ENCODE data around the gene NUP35. TPM values are rescaled to one million over a fixed set of nuclear protein-coding genes. Genes with fewer than 3 reads are reported as not detected.

The NUP35 gene
- total and polyA plus RNA-seq, 2 of the 8 experiments (the other 6 are each of a cell fraction or from before 2014, with no cell fraction given): 30.7 to 48.7 TPM

DNA sequence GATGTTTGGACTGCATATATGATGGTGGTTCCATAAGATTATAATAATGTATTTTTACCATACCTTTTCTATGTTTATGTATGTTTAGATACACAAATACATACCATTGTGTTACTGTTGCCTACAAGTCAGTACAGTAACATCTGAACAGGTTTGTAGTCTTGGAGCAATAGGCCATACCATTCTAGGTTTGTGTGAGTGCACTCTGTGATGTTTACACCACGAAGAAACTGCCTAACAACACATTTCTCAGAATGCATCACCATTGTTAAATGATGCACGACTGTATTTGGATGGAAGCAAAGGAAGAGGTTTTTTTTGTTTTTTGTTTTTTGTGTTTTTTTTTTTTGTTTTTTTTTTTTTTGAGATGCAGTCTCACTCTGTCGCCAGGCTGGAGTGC, 36.2 kb upstream of the NUP35 start:
- Histone ChIP-seq H3K9me3 (ENCODE audit: insufficient read depth in 2 of 2, low read depth in 1 of 2, low read length in 1 of 2) (no peaks in the 10 kb centered on the region), H2BK12ac (ENCODE audit: low read depth, low read length) (no peak overlapping the region), H3K23ac (ENCODE audit: insufficient read length) (no peak overlapping the region), H2BK15ac (ENCODE audit: low read length) (no peak overlapping the region), H3K14ac (ENCODE audit: insufficient read length) (no peak overlapping the region), H3K9ac (replicated peaks in 1 of 4; ENCODE audit: extremely low read depth in 1 of 4, low read depth in 3 of 4, low read length in 3 of 4) (no peak overlapping the region), H3K79me2 (ENCODE audit: control insufficient read depth in 1 of 2, insufficient read depth in 2 of 2, low read length in 2 of 2) (no peaks in the 10 kb centered on the region), H2BK20ac (ENCODE audit: low read length) (no peak overlapping the region), H3K4me1 (replicated peaks in 1 of 4; ENCODE audit: control insufficient read depth in 3 of 4, insufficient read depth in 4 of 4, low read length in 3 of 4) (no peaks in the 10 kb centered on the region), H3K56ac (replicated peaks; ENCODE audit: insufficient read length, low read depth, low read length) (no peak overlapping the region), H4K5ac (ENCODE audit: insufficient read length, low read depth, low read length) (no peak overlapping the region), H3K27me3 (replicated peaks in 1 of 4; ENCODE audit: control insufficient read depth in 3 of 4, extremely low read depth in 1 of 4, insufficient read depth in 3 of 4, low read length in 3 of 4) (no peaks in the 10 kb centered on the region), H3K23me2 (ENCODE audit: low read depth, low read length) (no peaks in the 10 kb centered on the region; the same call in 1 of the 2 replicates), H3K27ac (ENCODE audit: low read depth, low read length) (no peak overlapping the region), H4K20me1 (replicated peaks in 1 of 2; ENCODE audit: control insufficient read depth in 1 of 2, insufficient read depth in 2 of 2, low read length in 2 of 2) (no peaks in the 10 kb centered on the region), H3K4me3 (ENCODE audit: extremely low read depth in 1 of 4, insufficient read depth in 2 of 4, low read depth in 3 of 4, low read length in 4 of 4) (no peak overlapping the region), H3K18ac (ENCODE audit: extremely low read depth, low read length) (no peak overlapping the region), H2BK120ac (replicated peaks; ENCODE audit: low read depth, low read length) (no peak overlapping the region), H3K4me2 (ENCODE audit: insufficient read depth in 1 of 2, low read depth in 2 of 2, low read length in 2 of 2) (no peak overlapping the region), H4K91ac (replicated peaks; ENCODE audit: insufficient read length, low read length) (no peak overlapping the region), H4K8ac (ENCODE audit: extremely low read depth, insufficient read depth, low read length) (no peak overlapping the region), H3K4ac (replicated peaks; ENCODE audit: insufficient read length, low read depth, low read length) (no peak overlapping the region), H2AK5ac (ENCODE audit: low read depth, low read length) (no peak overlapping the region), H3K36me3 (ENCODE audit: control insufficient read depth in 2 of 4, insufficient read depth in 4 of 4, low read length in 3 of 4) (no peaks in the 10 kb centered on the region), H3K79me1 (ENCODE audit: low read depth, low read length) (no peaks in the 10 kb centered on the region), H2AFZ (ENCODE audit: low read length) (no peak overlapping the region), H2BK5ac (ENCODE audit: low read depth, low read length) (no peak overlapping the region)
- FAIRE-seq (no peak), DNase-seq (ENCODE audit: low read depth in 1 of 2, low spot score in 2 of 2) (no peak)
- WGBS, 2 experiments (ENCODE audit: extremely low coverage in 1 of 2, insufficient coverage in 1 of 2, insufficient read length in 1 of 2, insufficient replicate concordance in 2 of 2, low coverage in 1 of 2, low lambda C conversion rate in 2 of 2, missing lambda C conversion rate in 1 of 2): 86% methylated on average over 3 of the region's 3 CpGs; no CpG with 5 or more reads in 1 of the 2 experiments
- POLR2A ChIA-PET (ENCODE audit: partially characterized antibody): interaction anchor here (1.9 kb wide), 1 partner anchor 9 kb away, joined by 7 read pairs; the partner anchor contains the start of gene DUSP19
- CTCF ChIA-PET (ENCODE audit: partially characterized antibody): interaction anchor here (0.9 kb wide), 1 partner anchor 17 kb away, joined by 3 read pairs; no protein-coding TSS in a partner anchor
- TF ChIP-seq CBX5 (IDR thresholded peaks at IDR 0.05; ENCODE audit: low read depth, low read length): no peak
- TF ChIP-seq POLR2A (IDR thresholded peaks at IDR 0.05; ENCODE audit: control extremely low read depth in 1 of 2, low read depth in 2 of 2, low read length in 2 of 2): no peak
- TF ChIP-seq ATF2 (IDR thresholded peaks at IDR 0.05; ENCODE audit: low read length): no peak
- TF ChIP-seq EGR1 (IDR thresholded peaks at IDR 0.05; ENCODE audit: borderline replicate concordance, low read depth, low read length): no peak
- no peak for TF ChIP-seq PHF8 (conservative IDR thresholded peaks at IDR 0.05; ENCODE audit: low read depth, low read length)

Measured in H1 (cell line).